HG03045 (cell line): Measurements from ENCODE around the gene PEX14.

Source experiments
- ATAC-seq: cut with Tn5 transposase; IDR thresholded peaks from one replicate; pipeline ENCODE4 v1.9.1; 2021; ENCODE audit warnings: mild to moderate bottlenecking, moderate library complexity; ENCODE audit not compliant: unreplicated experiment

The PEX14 gene

DNA sequence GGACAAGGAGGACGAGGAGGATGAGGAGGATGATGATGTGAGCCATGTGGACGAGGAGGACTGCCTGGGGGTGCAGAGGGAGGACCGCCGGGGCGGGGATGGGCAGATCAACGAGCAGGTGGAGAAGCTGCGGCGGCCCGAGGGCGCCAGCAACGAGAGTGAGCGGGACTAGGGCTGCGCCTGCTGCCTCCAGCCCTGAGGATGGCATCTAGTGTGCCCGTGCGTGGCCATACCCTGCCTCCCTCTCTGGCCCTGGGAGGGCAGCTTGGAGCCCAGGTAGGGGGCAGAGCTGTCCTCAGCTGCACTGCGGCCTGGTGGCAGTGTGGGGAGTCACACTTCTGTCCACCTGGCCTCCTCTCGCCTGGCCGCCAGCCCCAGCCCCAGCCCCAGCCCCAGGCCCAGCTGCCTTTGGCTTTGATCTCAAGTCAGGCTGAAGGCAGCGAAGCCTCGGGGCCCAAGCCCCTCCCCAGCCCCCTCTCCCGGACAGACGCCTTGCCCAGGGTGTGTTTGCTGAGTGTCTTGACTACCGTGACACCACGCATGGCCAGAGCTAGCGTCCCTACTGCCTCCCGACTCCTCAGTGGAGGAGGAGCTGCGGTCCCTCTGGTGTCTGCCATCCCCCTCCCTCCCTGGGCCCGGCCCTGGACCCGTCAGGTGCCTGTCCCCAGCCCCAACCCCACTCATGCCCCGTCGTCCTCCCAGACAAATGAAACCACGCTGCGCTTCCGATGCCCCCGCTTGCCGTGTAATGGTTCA is 155.2 kb downstream of the PEX14 start:
- no peak for ATAC-seq

- ATAC-seq: no peak
These were observed 155.9 kb downstream of the PEX14 start for GRCh38 chr1:10630661-10631120.

DNA sequence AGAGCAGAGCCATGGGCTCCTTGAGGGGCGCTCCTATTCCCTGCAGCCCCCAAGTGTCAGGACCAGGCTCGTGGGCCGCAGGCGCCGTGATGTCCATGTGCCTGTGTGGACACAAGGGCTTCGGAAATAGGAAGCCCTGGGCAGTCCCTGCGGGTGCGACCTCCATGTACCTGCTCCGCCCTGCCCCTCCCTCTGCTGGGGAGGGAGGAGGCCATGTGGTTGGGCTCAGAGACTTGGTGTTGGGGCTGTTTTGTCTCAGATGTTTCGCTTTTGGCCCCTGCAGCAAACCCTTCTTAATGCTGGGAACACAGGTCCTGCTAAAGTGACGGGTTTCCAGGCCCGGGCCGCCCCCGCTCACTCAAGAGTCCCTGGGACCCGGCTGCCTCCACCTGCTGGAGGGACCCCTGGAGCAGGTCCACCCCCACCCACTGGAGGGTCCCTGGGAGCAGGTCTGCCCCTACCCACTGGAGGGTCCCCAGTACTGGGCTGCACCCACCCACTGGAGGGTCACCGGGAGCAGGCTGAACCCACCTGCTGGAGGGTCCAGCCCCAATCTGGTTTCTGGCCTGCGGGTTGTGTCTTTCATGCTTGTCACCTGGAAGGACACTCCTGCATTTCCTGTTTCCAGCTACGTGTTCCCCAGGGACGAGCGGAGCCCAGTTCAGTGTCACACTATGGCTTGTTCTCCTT is 156.5 kb downstream of the PEX14 start:
- no peak for ATAC-seq

- ATAC-seq: no peak
These were observed 157.3 kb downstream of the PEX14 start for GRCh38 chr1:10631811-10632593.

- ATAC-seq: no peak
These were observed 157.9 kb downstream of the PEX14 start for GRCh38 chr1:10632691-10633090.

GRCh38 chr1:10633416-10633815 is 158.7 kb downstream of the PEX14 start:
- no peak for ATAC-seq

- no peak for ATAC-seq
These were observed 159.3 kb downstream of the PEX14 start for GRCh38 chr1:10634075-10634427.

- no peak for ATAC-seq
These were observed 159.8 kb downstream of the PEX14 start for GRCh38 chr1:10634428-10635084.

GRCh38 chr1:10635085-10635896 is 160.5 kb downstream of the PEX14 start:
- no peak for ATAC-seq

DNA sequence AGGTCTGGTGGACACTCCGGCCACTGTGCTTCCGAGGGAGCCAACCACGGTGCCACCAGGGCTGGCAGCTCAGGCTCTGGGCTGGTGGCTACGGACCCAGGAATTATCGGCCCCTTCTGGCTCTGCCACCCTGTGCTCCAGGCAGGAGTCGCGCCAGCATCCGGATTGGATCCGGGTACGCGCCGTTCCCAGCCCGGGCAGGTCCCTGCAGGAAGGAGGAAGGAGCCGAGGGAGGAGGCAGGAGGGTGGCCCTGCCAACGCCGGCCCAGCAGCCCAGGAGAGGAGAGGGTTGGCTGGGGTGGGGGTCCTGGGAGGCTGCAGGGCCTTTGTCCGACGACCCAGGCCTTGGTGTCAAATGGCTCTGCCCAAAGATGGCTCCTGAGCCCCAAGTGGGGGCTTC is 161.2 kb downstream of the PEX14 start:
- no peak for ATAC-seq

GRCh38 chr1:10637400-10637799 is 162.7 kb downstream of the PEX14 start:
- no peak for ATAC-seq

GRCh38 chr1:10637834-10638558 is 163.2 kb downstream of the PEX14 start:
- ATAC-seq: no peak

- no peak for ATAC-seq
These were observed 163.8 kb downstream of the PEX14 start for GRCh38 chr1:10638559-10639005.

- no peak for ATAC-seq
These were observed 164.4 kb downstream of the PEX14 start for GRCh38 chr1:10639011-10639774.

DNA sequence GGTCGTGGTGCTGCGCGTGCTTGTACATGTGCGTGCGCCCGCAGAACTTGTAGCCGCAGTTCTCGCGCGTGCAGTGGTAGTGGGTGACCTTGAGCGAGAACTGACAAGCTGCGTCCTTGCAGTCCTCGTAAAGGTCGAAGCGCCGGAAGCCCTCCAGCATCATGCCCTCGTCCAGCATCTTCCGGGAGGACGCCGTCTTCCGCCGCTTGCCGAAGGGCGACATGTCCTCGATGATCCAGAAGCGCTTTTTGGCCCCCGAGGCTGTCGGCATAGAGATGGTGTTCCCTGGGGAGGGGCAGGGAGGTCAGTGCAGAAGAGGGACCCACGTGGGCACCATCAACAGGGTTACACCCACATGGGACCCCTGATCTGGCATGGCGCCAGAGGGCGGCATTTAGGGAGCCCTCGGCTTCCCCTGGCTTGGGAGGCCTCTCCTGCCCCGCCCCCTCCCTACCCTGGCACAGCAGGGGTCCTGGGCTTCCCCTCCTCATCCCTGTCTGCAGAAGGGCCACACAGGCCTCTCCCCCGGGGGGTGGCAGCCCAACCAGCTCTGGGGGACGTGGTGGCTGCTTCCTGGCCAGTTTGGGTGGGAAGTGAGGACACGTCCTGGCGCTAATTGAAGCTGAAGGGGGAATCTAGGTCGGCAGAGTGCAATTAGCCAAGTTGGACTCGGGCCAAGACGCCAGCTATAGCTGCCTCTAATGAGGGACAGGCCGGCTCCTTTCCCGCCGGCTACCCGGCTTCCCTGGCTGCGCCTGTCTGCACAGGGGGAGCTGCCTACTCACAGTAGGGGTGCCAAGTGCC is 165.2 kb downstream of the PEX14 start:
- no peak for ATAC-seq

- ATAC-seq: no peak
These were observed 166.2 kb downstream of the PEX14 start for GRCh38 chr1:10640843-10641553.

DNA sequence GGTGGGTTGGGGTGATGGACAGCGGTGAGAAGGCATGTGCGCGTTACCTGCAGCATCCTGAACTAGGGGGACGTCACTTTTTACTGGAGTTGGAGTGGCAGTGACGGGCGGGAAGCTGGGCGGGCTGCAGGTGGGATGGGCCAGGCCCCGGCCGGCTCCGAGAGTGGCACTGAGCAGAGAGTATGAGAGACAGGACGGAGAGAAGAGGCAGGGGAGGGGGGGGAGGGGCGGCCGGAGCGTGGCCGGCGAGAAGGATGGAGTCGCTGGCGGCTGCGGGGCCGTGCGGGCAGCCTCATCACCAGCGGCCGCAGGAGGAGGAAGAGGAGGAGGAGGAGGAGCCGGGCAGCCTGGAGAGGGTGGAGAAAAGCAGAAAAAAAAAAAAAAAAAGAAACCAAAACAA is 167.2 kb downstream of the PEX14 start:
- ATAC-seq: no peak
